ENCODE measurements around the gene GPD1L. TPM values are rescaled to one million over a fixed set of nuclear protein-coding genes. Genes with fewer than 3 reads are reported as not detected.
A peak's percentile ranks its signal among the peaks of the same experiment; 100 is the strongest.
"Not testable (repeated sequence)": the region's sequence is repeated elsewhere in the genome, so short reads cannot be mapped to it uniquely, and the experiment has no call there.

GPD1L gene
- total RNA-seq, 2 donors from 2014 or later = 177 to 253 TPM

GRCh38 chr3:32160706-32161214 is 54.3 kb downstream of the GPD1L start:
- DNase-seq (no peak), ATAC-seq (no peak)
- intact Hi-C loops (cut with DNase I) = no loop called here

- ATAC-seq = no peak
- intact Hi-C loops (cut with DNase I) = no loop called here
- no peak for DNase-seq
Observed at GRCh38 chr3:32165442-32165841, 59.0 kb downstream of the GPD1L start.

GRCh38 chr3:32166654-32167053 is 60.2 kb downstream of the GPD1L start:
- no peak for DNase-seq
- intact Hi-C loops (cut with DNase I) = no loop called here
- no peak for ATAC-seq

GRCh38 chr3:32172420-32172819 is 66.0 kb downstream of the GPD1L start:
- DNase-seq = no peak
- intact Hi-C loops (cut with DNase I) = loop anchor here in 1 of 2 donors (10.0 kb wide), 2 partner anchors 62 to 162 kb away; partner anchors contain the start of gene CMTM8
- no peak for ATAC-seq

GRCh38 chr3:32175607-32176197 is 69.3 kb downstream of the GPD1L start:
- ATAC-seq (no peak), DNase-seq (no peak)
- intact Hi-C loops (cut with DNase I) = loop anchor here (2.0 to 10.0 kb wide), 4 partner anchors 59 to 292 kb away; partner anchors contain the start of gene CMTM8 (in 1 of the 2)

GRCh38 chr3:32176989-32177701 is 70.7 kb downstream of the GPD1L start:
- ATAC-seq (peak; percentile 45 to 62), DNase-seq (no peak)
- intact Hi-C loops (cut with DNase I) = loop anchor here (2.0 to 10.0 kb wide), 4 partner anchors 58 to 290 kb away; partner anchors contain the start of gene CMTM8 (in 1 of the 2)

GRCh38 chr3:32177702-32178198 is 71.3 kb downstream of the GPD1L start:
- peak; percentile 63 for DNase-seq
- peak; percentile 90 to 94 for ATAC-seq
- intact Hi-C loops (cut with DNase I) = loop anchor here (2.0 to 10.0 kb wide), 4 partner anchors 57 to 290 kb away; partner anchors contain the start of gene CMTM8 (in 1 of the 2)

- no peak for ATAC-seq
Observed at GRCh38 chr3:32180141-32180784, 73.8 kb downstream of the GPD1L start.

GRCh38 chr3:32181365-32181764 is 74.9 kb downstream of the GPD1L start:
- ATAC-seq = no peak
- intact Hi-C loops (cut with DNase I) = no loop called here
- no peak for DNase-seq

More at GRCh38 chr3:32180141-32180784, 73.8 kb downstream of the GPD1L start:
- intact Hi-C loops (cut with DNase I) = no loop called here
- DNase-seq = no peak

- ATAC-seq = no peak
- DNase-seq = no peak
- intact Hi-C loops (cut with DNase I) = no loop called here
Observed at GRCh38 chr3:32181796-32182195, 75.4 kb downstream of the GPD1L start.

- intact Hi-C loops (cut with DNase I) = no loop called here
- no peak for DNase-seq
- no peak for ATAC-seq
Observed at GRCh38 chr3:32184187-32184730, 77.8 kb downstream of the GPD1L start.

GRCh38 chr3:32186097-32186496 is 79.7 kb downstream of the GPD1L start:
- DNase-seq (no peak), ATAC-seq (no peak)
- intact Hi-C loops (cut with DNase I) = no loop called here

GRCh38 chr3:32186876-32187275 is 80.5 kb downstream of the GPD1L start:
- intact Hi-C loops (cut with DNase I) = no loop called here
- DNase-seq (no peak), ATAC-seq (no peak)

- ATAC-seq (no peak), DNase-seq (no peak)
- intact Hi-C loops (cut with DNase I) = no loop called here
Observed at GRCh38 chr3:32189693-32190092, 83.3 kb downstream of the GPD1L start.

GRCh38 chr3:32190556-32190955 is 84.1 kb downstream of the GPD1L start:
- DNase-seq; intact Hi-C loops (cut with DNase I); ATAC-seq: not testable (repeated sequence)

- ATAC-seq = no peak
Observed at GRCh38 chr3:32193101-32193500, 86.7 kb downstream of the GPD1L start.

GRCh38 chr3:32194653-32195052 is 88.2 kb downstream of the GPD1L start:
- DNase-seq (no peak), ATAC-seq (no peak)
- intact Hi-C loops (cut with DNase I) = no loop called here

More at GRCh38 chr3:32193101-32193500, 86.7 kb downstream of the GPD1L start:
- intact Hi-C loops (cut with DNase I) = no loop called here
- no peak for DNase-seq

- DNase-seq (no peak), ATAC-seq (no peak)
Observed at GRCh38 chr3:32195995-32196540, 89.6 kb downstream of the GPD1L start.

GRCh38 chr3:32197991-32198390 is 91.6 kb downstream of the GPD1L start:
- intact Hi-C loops (cut with DNase I) = no loop called here
- no peak for ATAC-seq
- no peak for DNase-seq

More at GRCh38 chr3:32195995-32196540, 89.6 kb downstream of the GPD1L start:
- intact Hi-C loops (cut with DNase I) = no loop called here
